ENCODE measurements around the gene PHTF2.
"Not testable (repeated sequence)": the region's sequence is repeated elsewhere in the genome, so short reads cannot be mapped to it uniquely, and the experiment has no call there.

PHTF2 gene

GRCh38 chr7:77989981-77990566, 191.5 kb downstream of the PHTF2 start:
- no peak for DNase-seq (ENCODE audit: low read depth in 2 of 2)

GRCh38 chr7:77991656-77992055, 193.1 kb downstream of the PHTF2 start:
- no peak for DNase-seq (ENCODE audit: low read depth in 2 of 2)

- no peak for DNase-seq (ENCODE audit: low read depth in 2 of 2)
Measured at GRCh38 chr7:77993838-77994237, 195.3 kb downstream of the PHTF2 start.

GRCh38 chr7:77995717-77996116, 197.1 kb downstream of the PHTF2 start:
- no peak for DNase-seq (ENCODE audit: low read depth in 2 of 2)

- DNase-seq (ENCODE audit: low read depth in 2 of 2) = not testable (repeated sequence)
Measured at GRCh38 chr7:77999168-77999567, 200.6 kb downstream of the PHTF2 start.

- DNase-seq (ENCODE audit: low read depth in 2 of 2) = no peak
Measured at GRCh38 chr7:78002021-78002420, 203.4 kb downstream of the PHTF2 start.

- DNase-seq (ENCODE audit: low read depth in 2 of 2) = no peak
Measured at GRCh38 chr7:78002715-78003114, 204.1 kb downstream of the PHTF2 start.

- DNase-seq (ENCODE audit: low read depth in 2 of 2) = no peak
Measured at GRCh38 chr7:78006063-78006755, 207.6 kb downstream of the PHTF2 start.

Measured in stimulated activated CD8-positive, alpha-beta memory T cell treated with anti-CD3 and anti-CD28 coated beads, Interleukin-7, amount 100 ng/mL, for 4 hours (primary cell).